Psoas muscle (tissue), 8 donors: ENCODE measurements around the gene TROAP. TPM values are rescaled to one million over a fixed set of nuclear protein-coding genes. Genes with fewer than 3 reads are reported as not detected.

Experiments
- ATAC-seq, 4 donors: fragments of 200-7000 bp; cut with Tn5 transposase; one replicate each; pipeline ENCODE4 v1.9.1; 2020; ENCODE audit warnings: moderate library complexity in 3 of 4, mild to moderate bottlenecking in 2 of 4
- DNase-seq, 2 donors: peaks; one replicate each; pipeline ENCODE4 v3.0.0-alpha.2; 2020
- H3K27ac ChIP-seq: fragments of 200-600 bp; one replicate; pipeline ENCODE4 v1.8.0; 2022
- H3K27me3 ChIP-seq, 3 donors: fragments of 200-600 bp in 1 of 3; one replicate each; pipeline versions ENCODE4 v1.6.1 to v1.8.0; 2013 to 2022; ENCODE audit warnings: low read length in 2 of 3, mild to moderate bottlenecking in 2 of 3, moderate library complexity in 1 of 3; ENCODE audit not compliant: insufficient read depth in 3 of 3
- H3K36me3 ChIP-seq, 2 donors: fragments of 200-600 bp in 1 of 2; one replicate each; pipeline versions ENCODE4 v1.6.1 to v1.8.0; 2013 to 2022; ENCODE audit warnings: low read depth in 1 of 2, mild to moderate bottlenecking in 1 of 2, moderate library complexity in 1 of 2; ENCODE audit not compliant: insufficient read depth in 1 of 2
- H3K4me1 ChIP-seq: fragments of 200-600 bp; one replicate; pipeline ENCODE4 v1.8.0; 2022
- H3K4me3 ChIP-seq: fragments of 200-600 bp; one replicate; pipeline ENCODE4 v1.8.0; 2022; ENCODE audit warnings: mild to moderate bottlenecking
- H3K9me3 ChIP-seq: fragments of 200-600 bp; one replicate; pipeline ENCODE4 v1.8.0; 2022
- WGBS, 3 donors: extraction: QIAGEN DNeasy Blood & Tissue Kit; methylation state at CpG; one replicate each; pipeline versions ENCODE4 v1.1.6 to v1.1.7; 2013; 5-methylcytosine and 5-hydroxymethylcytosine counted together
- intact Hi-C, 2 donors: fragments of 100-400 bp; cut with DNase I; formaldehyde crosslinking; loops; one replicate each; pipeline versions ENCODE4 v1.11.0 to v1.14.2; 2022
- polyA plus RNA-seq, 3 donors: library from polyadenylated mRNA; stranded (reverse); fragments of 200-250 nt; gene quantifications; one replicate each; pipeline ENCODE4 v1.2.3, GENCODE V29; 2013
- total RNA-seq, 4 donors: library from RNA; stranded (reverse); fragmentation: NEBNext Ultra II Directional in 2 of 4; extraction: Animal tissue kit (Norgen Biotek cat#: 25700) in 2 of 4; gene quantifications; one replicate each; pipeline versions ENCODE4 v1.2.1 to v1.2.4, GENCODE V29; 2021 to 2023
- TF ChIP-seq, protein P1 (sequence below): fragments of 200-600 bp; IDR thresholded peaks from one replicate; pipeline ENCODE4 v1.8.0; 2022; ENCODE audit warnings: antibody characterized with exemption
- donor health status: healthy with polysubstance abuse.
- donor health status: DM: no; HTN: no; CAD: no; lungs with moderate emphysema.
- donor health status: Bipolar disorder and iron deficiency.
- donor health status: healthy.
- donor health status: DM: yes; HTN: yes; CAD: no.
- donor health status: DM: no; HTN: no; CAD: no.
- donor health status: DM: no; HTN: no; CAD: no.
- donor health status: DM: yes; HTN: yes; CAD: no.

TROAP gene
- total and polyA plus RNA-seq, 7 donors = 0.07 to 0.48 (median 0.36) TPM; not detected in 2

DNA sequence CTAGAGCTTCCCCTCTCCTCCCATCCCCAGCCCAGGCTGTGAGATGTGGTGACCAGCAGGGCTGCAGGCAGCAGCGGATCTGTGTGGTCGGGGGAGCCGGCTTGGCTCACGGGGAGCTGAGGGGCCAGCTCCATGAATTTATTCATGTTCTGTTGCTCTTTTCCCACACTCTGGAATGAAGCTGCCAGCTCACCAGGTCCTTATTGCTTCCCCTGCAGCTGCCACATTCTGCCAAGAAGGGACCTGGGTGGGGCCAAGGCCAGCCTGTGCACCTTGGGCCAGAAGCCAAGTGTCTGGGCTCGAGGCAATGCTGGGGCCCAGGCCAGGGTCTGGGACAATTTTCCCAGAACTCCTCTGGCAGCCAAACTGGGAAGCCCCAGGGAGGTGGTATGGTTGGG lies 16.4 kb downstream of the TROAP start:
- peaks cover 0 to 71% (median 31%) of the 10 kb centered on the region in 3 donors for H3K27me3 ChIP-seq

DNA sequence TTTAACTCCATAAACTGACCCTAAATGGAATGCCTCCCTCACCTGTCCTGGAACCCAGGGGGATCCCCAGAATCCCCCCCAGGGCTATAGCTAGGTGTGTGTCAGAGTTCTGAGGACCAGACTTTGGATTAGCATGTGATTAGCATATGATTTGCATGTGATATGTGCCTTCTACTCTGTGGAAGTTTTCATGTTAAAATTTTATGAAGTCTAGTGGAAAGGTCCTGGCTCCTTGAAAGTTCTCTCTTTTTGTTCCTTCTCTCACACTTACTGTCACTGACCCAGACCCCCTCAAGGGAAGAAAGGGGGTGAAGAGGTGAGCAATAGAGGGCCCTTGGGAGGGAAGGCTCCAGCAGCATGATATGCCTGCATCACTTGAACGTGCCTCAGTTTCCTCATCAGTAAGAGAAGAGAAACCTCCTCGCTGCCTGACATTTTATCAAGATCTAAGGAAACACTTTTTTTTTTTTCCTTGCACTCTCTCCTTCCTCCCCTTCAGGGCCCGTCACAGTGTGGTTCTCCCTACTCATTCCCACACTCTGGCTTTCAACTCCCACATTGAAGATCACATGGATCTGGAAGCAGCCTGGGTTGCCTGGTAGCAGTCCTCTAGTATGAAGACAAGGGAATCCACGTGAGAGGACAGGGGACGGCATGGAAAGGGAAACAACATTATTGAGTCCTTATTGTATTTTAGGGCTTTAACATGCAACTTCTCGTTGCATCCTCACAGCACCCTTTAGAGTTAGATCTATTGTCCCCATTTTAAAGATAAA lies 17.2 kb downstream of the TROAP start:
- DNase-seq (no peak), ATAC-seq (no peak)
- WGBS, 3 donors = 68 to 75% (median 70%) methylated on average over 6 of the region's 6 CpGs
- H3K9me3 ChIP-seq = no peaks in the 10 kb centered on the region
- no peaks in the 10 kb centered on the region for H3K36me3 ChIP-seq
- no peak overlapping the region for H3K27ac ChIP-seq
- peaks cover 0 to 71% (median 27%) of the 10 kb centered on the region in 3 donors for H3K27me3 ChIP-seq
- intact Hi-C loops = no loop called here
- TF ChIP-seq, protein P1, sequence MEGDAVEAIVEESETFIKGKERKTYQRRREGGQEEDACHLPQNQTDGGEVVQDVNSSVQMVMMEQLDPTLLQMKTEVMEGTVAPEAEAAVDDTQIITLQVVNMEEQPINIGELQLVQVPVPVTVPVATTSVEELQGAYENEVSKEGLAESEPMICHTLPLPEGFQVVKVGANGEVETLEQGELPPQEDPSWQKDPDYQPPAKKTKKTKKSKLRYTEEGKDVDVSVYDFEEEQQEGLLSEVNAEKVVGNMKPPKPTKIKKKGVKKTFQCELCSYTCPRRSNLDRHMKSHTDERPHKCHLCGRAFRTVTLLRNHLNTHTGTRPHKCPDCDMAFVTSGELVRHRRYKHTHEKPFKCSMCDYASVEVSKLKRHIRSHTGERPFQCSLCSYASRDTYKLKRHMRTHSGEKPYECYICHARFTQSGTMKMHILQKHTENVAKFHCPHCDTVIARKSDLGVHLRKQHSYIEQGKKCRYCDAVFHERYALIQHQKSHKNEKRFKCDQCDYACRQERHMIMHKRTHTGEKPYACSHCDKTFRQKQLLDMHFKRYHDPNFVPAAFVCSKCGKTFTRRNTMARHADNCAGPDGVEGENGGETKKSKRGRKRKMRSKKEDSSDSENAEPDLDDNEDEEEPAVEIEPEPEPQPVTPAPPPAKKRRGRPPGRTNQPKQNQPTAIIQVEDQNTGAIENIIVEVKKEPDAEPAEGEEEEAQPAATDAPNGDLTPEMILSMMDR = no peak
- no peak overlapping the region for H3K4me3 ChIP-seq
- peaks cover 13% of the 10 kb centered on the region for H3K4me1 ChIP-seq

More for the DNA sequence above, 16.4 kb downstream of the TROAP start:
- Histone ChIP-seq H3K4me3 (no peak overlapping the region), H3K27ac (no peak overlapping the region), H3K9me3 (no peaks in the 10 kb centered on the region), H3K4me1 (peaks cover 13% of the 10 kb centered on the region), H3K36me3 (no peaks in the 10 kb centered on the region)
- intact Hi-C loops = loop anchor here in 1 of 2 donors (5.0 kb wide), 1 partner anchor 47 kb away; no protein-coding TSS in a partner anchor
- DNase-seq (no peak), ATAC-seq (no peak)
- TF ChIP-seq, protein P1 = no peak
- WGBS, 3 donors = 60 to 67% (median 60%) methylated on average over 5 of the region's 5 CpGs

DNA sequence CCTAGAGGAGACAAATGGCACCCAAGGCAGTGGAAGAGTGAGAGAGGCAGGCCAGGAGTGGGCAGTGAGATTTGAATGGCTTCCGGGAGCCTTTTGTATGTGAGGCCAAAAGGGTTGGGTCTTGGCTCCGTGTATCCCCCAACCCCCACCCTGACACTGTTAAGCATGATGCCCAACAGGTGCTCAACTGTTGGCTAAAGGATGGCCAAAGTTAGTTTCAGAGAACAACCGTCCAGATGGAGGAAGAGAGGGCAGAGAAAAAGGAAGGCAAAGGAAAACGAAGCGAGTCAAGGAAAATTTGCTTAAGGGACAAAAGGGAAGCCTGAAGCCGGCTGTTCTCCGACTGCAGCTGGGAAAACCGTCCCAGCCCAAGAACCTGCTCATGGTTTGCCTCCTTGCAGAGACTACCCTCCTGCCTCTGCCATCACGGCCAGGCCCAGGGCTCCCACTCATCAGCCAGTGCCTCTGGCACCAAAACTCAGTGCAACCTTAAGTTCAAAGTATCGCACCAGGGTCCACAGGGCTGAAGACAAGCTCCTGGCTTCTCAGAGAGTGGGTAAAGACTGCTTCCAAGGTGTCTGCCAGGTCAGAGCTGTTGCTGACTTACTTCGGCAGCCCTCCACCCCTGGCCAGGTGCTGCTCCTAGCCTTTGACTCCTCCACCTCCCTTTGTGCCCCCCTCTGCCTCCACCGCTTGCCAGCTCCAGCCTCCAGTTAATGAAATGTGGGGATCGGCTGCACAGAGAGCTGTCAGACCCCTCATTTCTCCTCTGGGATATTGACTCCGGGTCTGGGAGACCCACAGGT lies 18.1 kb downstream of the TROAP start:
- WGBS, 3 donors = 45 to 50% (median 45%) methylated on average over 14 of the region's 14 CpGs
- no peaks in the 10 kb centered on the region for H3K9me3 ChIP-seq
- no peak overlapping the region for H3K4me3 ChIP-seq
- no peak for ATAC-seq
- no peak for DNase-seq
- intact Hi-C loops = no loop called here
- H3K36me3 ChIP-seq = no peaks in the 10 kb centered on the region
- H3K27me3 ChIP-seq = peaks cover 0 to 71% (median 23%) of the 10 kb centered on the region in 3 donors
- no peak overlapping the region for H3K27ac ChIP-seq
- TF ChIP-seq, protein P1 = no peak
- peaks cover 21% of the 10 kb centered on the region for H3K4me1 ChIP-seq

DNA sequence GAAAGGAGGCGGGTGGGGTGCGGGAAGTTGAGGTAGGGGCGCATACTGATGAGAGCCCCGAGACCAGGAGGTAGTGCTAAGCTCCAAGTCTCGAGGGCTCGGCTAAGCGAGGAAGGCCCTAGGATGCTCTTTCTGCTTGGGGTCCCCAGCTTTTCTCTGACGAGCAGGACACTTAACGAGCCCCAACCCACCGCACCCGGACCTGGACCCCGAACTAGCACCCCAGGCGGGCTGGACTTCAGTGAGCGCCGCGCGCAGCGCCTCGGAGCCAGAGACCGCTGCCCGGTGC lies 18.7 kb downstream of the TROAP start:
- 33 to 43% (median 43%) methylated on average over 21 of the region's 21 CpGs for WGBS, 3 donors
- no peak overlapping the region for H3K4me3 ChIP-seq
- H3K36me3 ChIP-seq = no peaks in the 10 kb centered on the region
- ATAC-seq (no peak), DNase-seq (no peak)
- H3K9me3 ChIP-seq = no peaks in the 10 kb centered on the region
- no peak overlapping the region for H3K27ac ChIP-seq
- peaks cover 27% of the 10 kb centered on the region for H3K4me1 ChIP-seq
- intact Hi-C loops = loop anchor here in 1 of 2 donors (2.0 kb wide), 1 partner anchor 53 kb away; no protein-coding TSS in a partner anchor
- peaks cover 0 to 71% (median 22%) of the 10 kb centered on the region in 3 donors for H3K27me3 ChIP-seq
- TF ChIP-seq, protein P1 = no peak
